ENCODE measurements around the gene RFX2.

Gene RFX2

GRCh38 chr19:6045108-6045507, 65.2 kb downstream of the RFX2 start:
- in situ Hi-C loops (cut with HindIII; ENCODE audit: low pct_ligation_motif_present, low sequenced_read_pairs) = loop anchor here (25.0 kb wide), 1 partner anchor 242 kb away; the partner anchor contains the start of gene MLLT1
- no peak for DNase-seq
- no peaks in the 10 kb centered on the region for H3K36me3 ChIP-seq (replicated peaks)
- TF ChIP-seq CTCF (IDR thresholded peaks at IDR 0.05; ENCODE audit: low read depth, low read length, missing control alignments) = no peak
- no peak overlapping the region for H3K27ac ChIP-seq
- no peak overlapping the region for H3K4me3 ChIP-seq (ENCODE audit: low read depth, low read length)
- no peaks in the 10 kb centered on the region for H3K27me3 ChIP-seq (replicated peaks)

GRCh38 chr19:6044056-6044805, 66.1 kb downstream of the RFX2 start:
- no peaks in the 10 kb centered on the region for H3K27me3 ChIP-seq (replicated peaks)
- no peak for DNase-seq
- no peak for TF ChIP-seq CTCF (IDR thresholded peaks at IDR 0.05; ENCODE audit: low read depth, low read length, missing control alignments)
- no peak overlapping the region for H3K27ac ChIP-seq
- no peaks in the 10 kb centered on the region for H3K36me3 ChIP-seq (replicated peaks)
- H3K4me3 ChIP-seq (ENCODE audit: low read depth, low read length) = no peak overlapping the region
- in situ Hi-C loops (cut with HindIII; ENCODE audit: low pct_ligation_motif_present, low sequenced_read_pairs) = loop anchor here (25.0 kb wide), 1 partner anchor 243 kb away; the partner anchor contains the start of gene MLLT1

- Histone ChIP-seq H3K36me3 (replicated peaks) (no peaks in the 10 kb centered on the region), H3K27me3 (replicated peaks) (no peaks in the 10 kb centered on the region), H3K4me3 (ENCODE audit: low read depth, low read length) (no peak overlapping the region), H3K27ac (no peak overlapping the region)
- DNase-seq = no peak
- in situ Hi-C loops (cut with HindIII; ENCODE audit: low pct_ligation_motif_present, low sequenced_read_pairs) = loop anchor here (25.0 kb wide), 1 partner anchor 244 kb away; the partner anchor contains the start of gene MLLT1
- no peak for TF ChIP-seq CTCF (IDR thresholded peaks at IDR 0.05; ENCODE audit: low read depth, low read length, missing control alignments)
These were observed 67.2 kb downstream of the RFX2 start for GRCh38 chr19:6042776-6043726.

- Histone ChIP-seq H3K27ac (no peak overlapping the region), H3K27me3 (replicated peaks) (no peaks in the 10 kb centered on the region), H3K36me3 (replicated peaks) (no peaks in the 10 kb centered on the region), H3K4me3 (ENCODE audit: low read depth, low read length) (no peak overlapping the region)
- in situ Hi-C loops (cut with HindIII; ENCODE audit: low pct_ligation_motif_present, low sequenced_read_pairs) = loop anchor here (25.0 kb wide), 1 partner anchor 245 kb away; the partner anchor contains the start of gene MLLT1
- DNase-seq = no peak
- no peak for TF ChIP-seq CTCF (IDR thresholded peaks at IDR 0.05; ENCODE audit: low read depth, low read length, missing control alignments)
These were observed 68.3 kb downstream of the RFX2 start for GRCh38 chr19:6041991-6042481.

GRCh38 chr19:6041071-6041470, 69.2 kb downstream of the RFX2 start:
- H3K4me3 ChIP-seq (ENCODE audit: low read depth, low read length) = no peak overlapping the region
- in situ Hi-C loops (cut with HindIII; ENCODE audit: low pct_ligation_motif_present, low sequenced_read_pairs) = loop anchor here (25.0 kb wide), 1 partner anchor 246 kb away; the partner anchor contains the start of gene MLLT1
- TF ChIP-seq CTCF (IDR thresholded peaks at IDR 0.05; ENCODE audit: low read depth, low read length, missing control alignments) = no peak
- no peak for DNase-seq
- H3K27ac ChIP-seq = no peak overlapping the region
- H3K36me3 ChIP-seq (replicated peaks) = no peaks in the 10 kb centered on the region
- no peaks in the 10 kb centered on the region for H3K27me3 ChIP-seq (replicated peaks)
